Activated T-cell treated with anti-CD3 and anti-CD28 coated beads for 48 hours (primary cell): ENCODE data around the gene HSD3B1.
"Not testable (repeated sequence)": the region's sequence is repeated elsewhere in the genome, so short reads cannot be mapped to it uniquely, and the experiment has no call there.

ENCODE experiments used
- DNase-seq: peaks from one replicate; pipeline ENCODE4 v3.0.0-alpha.2; 2020; ENCODE audit warnings: low read depth

HSD3B1 gene

DNA sequence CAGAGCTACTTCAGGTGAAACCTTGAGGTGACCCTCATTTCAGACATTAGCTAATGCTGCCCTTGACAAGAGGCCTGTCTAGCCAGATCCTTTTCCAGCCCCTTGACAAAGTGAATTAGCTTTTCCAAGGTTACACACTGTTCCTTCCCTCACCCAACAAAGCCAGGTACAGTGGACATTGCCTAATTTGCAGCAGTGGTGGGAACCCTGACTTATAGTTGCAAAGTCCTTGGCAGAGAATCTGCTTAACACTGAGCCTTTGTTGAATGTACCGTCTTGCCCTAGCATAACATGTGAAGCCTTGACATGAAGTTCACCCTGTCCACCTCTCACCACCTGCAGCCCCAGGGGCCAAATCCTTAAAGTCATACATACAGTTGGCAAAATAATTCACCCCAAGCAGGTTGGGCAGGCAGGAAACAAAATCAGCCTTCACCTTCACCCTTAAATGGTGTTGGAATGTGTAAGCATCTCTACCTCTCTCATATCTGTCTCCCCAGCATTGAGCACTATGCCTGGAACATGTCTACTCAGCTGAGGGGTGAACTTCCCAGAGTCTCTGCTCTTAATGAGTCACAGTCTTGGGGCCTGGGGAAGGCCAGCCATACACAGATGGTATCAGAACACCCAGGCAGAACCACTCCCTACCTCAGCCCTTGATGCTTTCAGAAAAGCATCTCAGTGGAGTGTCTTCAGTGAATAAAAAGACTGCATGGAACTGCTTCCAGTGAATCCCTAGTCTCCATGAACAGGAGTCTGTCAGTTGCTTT, 46.5 kb downstream of the HSD3B1 start:
- DNase-seq: not testable (repeated sequence)

DNA sequence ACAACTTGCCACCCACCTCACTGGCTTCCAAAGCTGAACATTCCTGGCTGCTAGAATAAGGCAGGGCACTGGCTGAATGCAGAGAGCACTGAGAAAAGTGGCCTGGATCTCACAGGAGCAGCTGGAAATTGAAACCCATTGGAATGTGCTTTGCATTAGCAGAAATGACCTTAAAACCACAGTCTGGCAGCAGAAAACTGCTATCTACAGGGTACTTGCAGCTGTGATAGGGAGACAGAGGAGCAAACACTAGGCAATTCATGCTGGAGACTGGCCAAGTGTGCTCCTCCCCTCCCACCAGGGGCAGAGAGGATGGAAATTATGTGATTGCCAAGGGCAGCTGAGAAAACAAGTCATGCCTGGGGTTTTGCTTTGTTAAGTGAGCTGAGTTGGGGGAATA, 47.2 kb downstream of the HSD3B1 start:
- no peak for DNase-seq

DNA sequence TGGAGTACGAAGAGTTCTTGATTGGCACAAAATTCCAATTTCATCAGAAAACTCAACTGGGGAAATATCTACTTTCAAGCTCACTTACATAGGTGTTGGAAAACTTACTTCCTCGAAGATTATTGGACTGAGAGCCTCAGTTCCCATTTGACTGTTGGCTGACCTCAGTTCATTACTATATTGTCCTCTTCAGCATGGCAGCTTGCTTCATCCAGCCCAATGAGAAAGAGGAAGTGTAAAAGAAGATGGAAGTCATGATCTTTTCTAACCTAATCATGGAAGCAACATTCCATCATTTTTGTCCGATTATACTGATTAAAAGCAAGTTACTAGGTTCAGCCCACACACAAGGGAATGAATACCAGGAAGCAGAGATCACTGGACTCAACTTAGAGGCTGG, 49.4 kb downstream of the HSD3B1 start:
- no peak for DNase-seq

DNA sequence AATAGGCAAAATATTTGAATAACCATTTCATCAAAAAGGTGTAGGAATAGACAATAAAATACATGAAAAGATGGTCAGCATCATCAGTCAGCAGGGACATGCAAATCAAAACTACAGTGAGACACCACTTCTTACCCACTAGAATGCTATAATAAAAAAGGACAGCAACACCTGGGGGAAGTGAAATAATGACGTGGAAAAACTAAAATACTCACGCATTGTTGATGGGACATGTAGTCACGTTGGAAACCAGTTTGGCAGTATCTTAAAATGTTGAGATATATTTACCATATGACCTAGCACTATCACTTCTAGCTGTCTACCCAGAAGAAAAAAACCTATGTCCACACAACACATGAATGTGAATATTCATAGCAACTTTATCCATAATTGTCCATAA, 53.4 kb downstream of the HSD3B1 start:
- DNase-seq: not testable (repeated sequence)

DNA sequence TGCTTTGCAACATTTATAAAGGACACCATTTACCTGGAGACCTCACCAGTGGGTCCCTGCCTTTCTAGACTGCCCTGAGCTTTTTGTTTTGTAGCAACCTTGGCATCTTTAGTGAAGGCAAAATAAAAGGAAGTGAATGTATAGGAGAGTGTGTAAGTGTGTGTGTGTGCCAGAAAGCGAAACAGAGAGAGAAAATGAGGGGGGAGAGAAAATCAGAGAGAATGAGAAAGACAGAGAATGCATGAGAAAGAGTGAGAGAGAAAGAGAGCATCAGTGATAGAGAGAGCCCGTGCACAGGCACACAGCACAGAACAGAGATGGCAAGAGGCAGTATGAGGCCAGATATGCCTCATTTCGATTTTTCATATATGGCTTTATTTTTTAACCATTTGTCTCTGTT, 57.5 kb downstream of the HSD3B1 start:
- DNase-seq: no peak
